CD8-positive, alpha-beta memory T cell (primary cell): ENCODE results near the gene METTL26. TPM values are rescaled to one million over a fixed set of nuclear protein-coding genes. Genes with fewer than 3 reads are reported as not detected.
A peak's percentile ranks its signal among the peaks of the same experiment; 100 is the strongest.

ENCODE experiments used
- CTCF ChIA-PET: fragments of 350-600 bp; sonication (Branson Sonifier 250); formaldehyde crosslinking; loops from one replicate; lab custom pipeline; 2021; ENCODE audit warnings: antibody characterized with exemption; lab: Charles Lee
- POLR2A ChIA-PET: fragments of 350-600 bp; sonication (Branson Sonifier 250); formaldehyde crosslinking; loops from one replicate; lab custom pipeline; 2021; ENCODE audit warnings: antibody characterized with exemption; lab: Charles Lee
- DNase-seq, 5 donors: peaks; one replicate each; pipeline versions ENCODE4 v3.0.0 to v3.0.0-alpha.2; 2020 to 2022; ENCODE audit warnings: mixed read lengths in 1 of 5
- H3K27ac ChIP-seq: one replicate; pipeline ENCODE4 v1.7.0; 2013; ENCODE audit warnings: low read depth, mild to moderate bottlenecking, low read length, moderate library complexity
- H3K27me3 ChIP-seq: 2 replicates; pipeline ENCODE4 v1.7.0; 2013; ENCODE audit warnings: low read length, mild to moderate bottlenecking; ENCODE audit not compliant: insufficient read depth, poor library complexity, severe bottlenecking
- H3K36me3 ChIP-seq: 2 replicates; pipeline ENCODE4 v1.7.0; 2013; ENCODE audit warnings: mild to moderate bottlenecking, low read length, moderate library complexity; ENCODE audit not compliant: insufficient read depth
- H3K4me1 ChIP-seq: 2 replicates; pipeline ENCODE4 v1.7.0; 2013; ENCODE audit warnings: mild to moderate bottlenecking, low read length, moderate library complexity; ENCODE audit not compliant: insufficient read depth
- H3K4me3 ChIP-seq: 2 replicates; pipeline ENCODE4 v1.7.0; 2013; ENCODE audit warnings: mild to moderate bottlenecking, low read length
- H3K9me3 ChIP-seq: 2 replicates; pipeline ENCODE4 v1.7.0; 2013; ENCODE audit warnings: mild to moderate bottlenecking, low read length
- H3K27ac Mint-ChIP-seq, 8 donors: one replicate each; pipeline ENCODE4 v1.8.0; 2020 to 2021; ENCODE audit warnings: mixed read lengths in 8 of 8, mild to moderate bottlenecking in 6 of 8, inconsistent platforms in 3 of 8, moderate library complexity in 3 of 8
- H3K27me3 Mint-ChIP-seq, 2 donors: one replicate each; pipeline ENCODE4 v1.8.0; 2020 to 2021; ENCODE audit warnings: mixed read lengths in 2 of 2, mild to moderate bottlenecking in 1 of 2, moderate library complexity in 1 of 2
- H3K36me3 Mint-ChIP-seq, 3 donors: one replicate each; pipeline ENCODE4 v1.8.0; 2020 to 2021; ENCODE audit warnings: mixed read lengths in 3 of 3, inconsistent platforms in 1 of 3, mild to moderate bottlenecking in 1 of 3
- H3K4me1 Mint-ChIP-seq, 3 donors: one replicate each; pipeline ENCODE4 v1.8.0; 2020 to 2021; ENCODE audit warnings: mixed read lengths in 3 of 3, inconsistent platforms in 1 of 3, mild to moderate bottlenecking in 1 of 3
- H3K4me3 Mint-ChIP-seq, 7 donors: one replicate each; pipeline ENCODE4 v1.8.0; 2020 to 2021; ENCODE audit warnings: mixed read lengths in 7 of 7, mild to moderate bottlenecking in 6 of 7, moderate library complexity in 4 of 7, inconsistent platforms in 2 of 7
- H3K9me3 Mint-ChIP-seq, 5 donors: one replicate each; pipeline ENCODE4 v1.8.0; 2020 to 2022; ENCODE audit warnings: mixed read lengths in 5 of 5, mild to moderate bottlenecking in 3 of 5, moderate library complexity in 2 of 5, inconsistent platforms in 1 of 5
- polyA plus RNA-seq: library from polyadenylated mRNA; unstranded; fragments of 300-500 nt; fragmentation: Illumina TruSeq; gene quantifications from one replicate; pipeline ENCODE4 v1.2.3, GENCODE V29; 2021
- total RNA-seq, 2 experiments: library from RNA; stranded (reverse); gene quantifications; one replicate each; pipeline ENCODE4 v1.2.3, GENCODE V29; 2021

Gene METTL26
- total and polyA plus RNA-seq, 3 experiments from 2014 or later: 97.4 to 129 (median 129) TPM

DNA sequence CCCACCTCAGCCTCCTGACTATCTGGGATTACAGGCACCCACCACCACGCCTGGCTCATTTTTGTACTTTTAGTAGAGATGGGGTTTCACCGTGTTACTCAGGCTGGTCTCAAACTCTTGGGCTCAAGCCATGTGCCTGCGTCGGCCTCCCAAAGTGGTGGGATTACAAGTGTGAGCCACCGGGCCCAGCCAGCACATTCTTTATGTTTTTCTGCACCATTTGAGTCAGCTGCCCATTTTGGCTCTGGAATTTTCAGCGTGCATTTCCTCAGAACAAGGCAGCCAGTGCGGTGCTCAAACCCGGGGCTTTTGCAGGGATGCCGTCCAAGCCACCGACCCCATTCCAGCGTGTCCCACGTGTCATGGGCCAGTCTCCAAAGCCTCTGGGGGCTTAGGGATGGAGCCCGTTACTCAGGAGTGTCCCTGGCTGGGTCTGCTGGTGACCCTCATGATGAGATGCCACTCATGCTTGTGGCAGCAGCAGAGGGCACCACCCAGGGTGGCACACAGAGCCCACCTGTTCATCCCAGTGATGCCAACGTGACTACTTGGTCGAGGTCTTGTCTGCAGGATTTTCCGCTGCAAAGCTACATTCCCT lies 50.0 kb downstream of the METTL26 start:
- peaks cover 0 to 4% of the 10 kb centered on the region in 2 donors for H3K27me3 Mint-ChIP-seq
- peaks cover 0 to 8% (median 0%) of the 10 kb centered on the region in 3 donors for H3K36me3 Mint-ChIP-seq
- H3K9me3 Mint-ChIP-seq: no peaks in the 10 kb centered on the region
- DNase-seq: no peak
- peaks cover 8 to 25% (median 13%) of the 10 kb centered on the region in 3 donors for H3K4me1 Mint-ChIP-seq
- Histone ChIP-seq H3K27ac (no peak overlapping the region), H3K36me3 (no peaks in the 10 kb centered on the region), H3K4me1 (peaks cover 24% of the 10 kb centered on the region), H3K9me3 (no peaks in the 10 kb centered on the region), H3K27me3 (no peaks in the 10 kb centered on the region), H3K4me3 (no peak overlapping the region)
- peak overlapping the region in 1 of 8 donors; percentile 45 for H3K27ac Mint-ChIP-seq
- peak overlapping the region in 1 of 7 donors; percentile 54 for H3K4me3 Mint-ChIP-seq
- CTCF ChIA-PET: interaction anchor here (0.5 kb wide), 1 partner anchor 9 kb away, joined by 4 read pairs; no protein-coding TSS in a partner anchor
- POLR2A ChIA-PET: no interaction called here

DNA sequence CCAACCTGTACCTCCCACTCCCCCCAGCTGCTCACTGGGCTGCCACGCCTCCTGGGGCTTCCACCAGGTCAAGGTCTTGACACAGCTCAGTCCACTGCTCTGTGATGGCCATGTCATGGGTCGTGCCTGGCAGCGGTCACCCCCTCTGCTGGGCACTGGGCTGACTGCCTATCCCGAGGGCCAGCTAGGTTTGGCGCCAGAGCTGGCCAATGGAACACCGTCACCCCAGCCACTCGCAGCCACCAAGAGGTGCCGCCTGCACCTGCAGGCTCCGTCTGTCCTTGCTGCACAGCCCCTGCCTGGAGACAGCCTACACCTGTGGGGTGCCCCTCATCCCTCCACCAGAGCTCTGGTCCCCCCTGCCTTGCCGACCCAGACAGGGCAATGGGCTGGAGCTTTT lies 50.8 kb downstream of the METTL26 start:
- Histone ChIP-seq H3K4me3 (no peak overlapping the region), H3K36me3 (no peaks in the 10 kb centered on the region), H3K9me3 (no peaks in the 10 kb centered on the region), H3K4me1 (peaks cover 17% of the 10 kb centered on the region), H3K27ac (no peak overlapping the region), H3K27me3 (no peaks in the 10 kb centered on the region)
- H3K4me1 Mint-ChIP-seq: peaks cover 0 to 17% (median 7%) of the 10 kb centered on the region in 3 donors
- DNase-seq: no peak
- H3K36me3 Mint-ChIP-seq: peaks cover 0 to 8% (median 0%) of the 10 kb centered on the region in 3 donors
- CTCF ChIA-PET: interaction anchor here (0.5 kb wide), 1 partner anchor 8 kb away, joined by 4 read pairs; no protein-coding TSS in a partner anchor
- POLR2A ChIA-PET: no interaction called here
- H3K27ac Mint-ChIP-seq: peak overlapping the region in 1 of 8 donors; percentile 45
- H3K9me3 Mint-ChIP-seq: no peaks in the 10 kb centered on the region
- H3K27me3 Mint-ChIP-seq: peaks cover 0 to 4% of the 10 kb centered on the region in 2 donors
- H3K4me3 Mint-ChIP-seq: peak overlapping the region in 1 of 7 donors; percentile 54

Other genes starting within 250 kb of the METTL26 start
- gene NME4, start 239.1 kb downstream of the METTL26 start, total RNA-seq: 10 to 100 TPM; 14.1 to 15.4 TPM
- 49.9 TPM for gene NME4, start 239.1 kb downstream of the METTL26 start, polyA plus RNA-seq
- 1 to 10 TPM; 6.8 to 7.9 TPM for gene DECR2, start 234.4 kb downstream of the METTL26 start, total RNA-seq
- 3.9 TPM for gene DECR2, start 234.4 kb downstream of the METTL26 start, polyA plus RNA-seq
- gene RAB11FIP3, start 210.7 kb downstream of the METTL26 start, total RNA-seq: 10 to 100 TPM; 30.0 to 32.8 TPM
- 4.4 TPM for gene RAB11FIP3, start 210.7 kb downstream of the METTL26 start, polyA plus RNA-seq
- 10 to 100 TPM; 91.9 to 98.6 TPM for gene CAPN15, start 108.6 kb downstream of the METTL26 start, total RNA-seq
- 15.5 TPM for gene CAPN15, start 108.6 kb downstream of the METTL26 start, polyA plus RNA-seq
- gene PRR35, start 75.9 kb downstream of the METTL26 start, total RNA-seq: not detected
- not detected for gene PRR35, start 75.9 kb downstream of the METTL26 start, polyA plus RNA-seq
- under 1 TPM; 0.55 to 0.59 TPM for gene NHLRC4, start 69.3 kb downstream of the METTL26 start, total RNA-seq
- gene NHLRC4, start 69.3 kb downstream of the METTL26 start, polyA plus RNA-seq: 1.6 TPM
- 10 to 100 TPM; 47.4 to 50.1 TPM for gene PIGQ, start 66.3 kb downstream of the METTL26 start, total RNA-seq
- 14.0 TPM for gene PIGQ, start 66.3 kb downstream of the METTL26 start, polyA plus RNA-seq
- gene RAB40C, start 46.2 kb downstream of the METTL26 start, total RNA-seq: 10 to 100 TPM; 12.3 to 13.3 TPM
- 22.8 TPM for gene RAB40C, start 46.2 kb downstream of the METTL26 start, polyA plus RNA-seq
- gene WFIKKN1, start 5.3 kb downstream of the METTL26 start, total RNA-seq: under 1 TPM; 0.11 to 0.22 TPM
- 0.09 TPM for gene WFIKKN1, start 5.3 kb downstream of the METTL26 start, polyA plus RNA-seq
- 10 to 100 TPM; 59.3 to 64.8 TPM for gene MCRIP2, start 5.5 kb upstream of the METTL26 start, total RNA-seq
- 24.9 TPM for gene MCRIP2, start 5.5 kb upstream of the METTL26 start, polyA plus RNA-seq
- gene WDR90, start 13.1 kb upstream of the METTL26 start, total RNA-seq: 10 to 100 TPM; 69.6 to 78.4 TPM
- 1.4 TPM for gene WDR90, start 13.1 kb upstream of the METTL26 start, polyA plus RNA-seq
- 100 to 1,000 TPM; 140 to 151 TPM for gene RHOT2, start 31.8 kb upstream of the METTL26 start, total RNA-seq
- 49.6 TPM for gene RHOT2, start 31.8 kb upstream of the METTL26 start, polyA plus RNA-seq
- under 1 TPM; 0.33 to 0.44 TPM for gene RHBDL1, start 39.4 kb upstream of the METTL26 start, total RNA-seq
- 0.29 TPM for gene RHBDL1, start 39.4 kb upstream of the METTL26 start, polyA plus RNA-seq
- 100 to 1,000 TPM; 111 to 124 TPM for gene STUB1, start 44.1 kb upstream of the METTL26 start, total RNA-seq
- 161 TPM for gene STUB1, start 44.1 kb upstream of the METTL26 start, polyA plus RNA-seq
- 10 to 100 TPM; 53.0 to 55.9 TPM for gene JMJD8, start 48.0 kb upstream of the METTL26 start, total RNA-seq
- 56.6 TPM for gene JMJD8, start 48.0 kb upstream of the METTL26 start, polyA plus RNA-seq
- 10 to 100 TPM; 23.9 to 25.2 TPM for gene WDR24, start 54.1 kb upstream of the METTL26 start, total RNA-seq
- gene WDR24, start 54.1 kb upstream of the METTL26 start, polyA plus RNA-seq: 15.4 TPM
- gene FBXL16, start 69.5 kb upstream of the METTL26 start, total RNA-seq: 10 to 100 TPM in 1 of 2 experiments, 1 to 10 TPM in 1; 7.6 to 11.1 TPM
- gene FBXL16, start 69.5 kb upstream of the METTL26 start, polyA plus RNA-seq: 16.9 TPM
- gene METRN, start 78.8 kb upstream of the METTL26 start, total RNA-seq: 10 to 100 TPM; 34.8 to 38.2 TPM
- 50.3 TPM for gene METRN, start 78.8 kb upstream of the METTL26 start, polyA plus RNA-seq
- 10 to 100 TPM; 64.2 to 72.0 TPM for gene ANTKMT, start 84.8 kb upstream of the METTL26 start, total RNA-seq
- gene ANTKMT, start 84.8 kb upstream of the METTL26 start, polyA plus RNA-seq: 127 TPM
- 1 to 10 TPM; 9.8 to 9.9 TPM for gene CCDC78, start 90.1 kb upstream of the METTL26 start, total RNA-seq
- 0.53 TPM for gene CCDC78, start 90.1 kb upstream of the METTL26 start, polyA plus RNA-seq
- 10 to 100 TPM; 31.5 to 35.6 TPM for gene HAGHL, start 90.8 kb upstream of the METTL26 start, total RNA-seq
- gene HAGHL, start 90.8 kb upstream of the METTL26 start, polyA plus RNA-seq: 10.7 TPM
- 10 to 100 TPM; 34.8 to 37.9 TPM for gene CIAO3, start 104.7 kb upstream of the METTL26 start, total RNA-seq
- 23.1 TPM for gene CIAO3, start 104.7 kb upstream of the METTL26 start, polyA plus RNA-seq
- not detected for gene MSLN, start 124.4 kb upstream of the METTL26 start, total RNA-seq
- gene MSLN, start 124.4 kb upstream of the METTL26 start, polyA plus RNA-seq: not detected
- 10 to 100 TPM; 40.2 to 44.5 TPM for gene RPUSD1, start 152.1 kb upstream of the METTL26 start, total RNA-seq
- 34.2 TPM for gene RPUSD1, start 152.1 kb upstream of the METTL26 start, polyA plus RNA-seq
- 100 to 1,000 TPM; 121 to 122 TPM for gene CHTF18, start 152.3 kb upstream of the METTL26 start, total RNA-seq
- 3.7 TPM for gene CHTF18, start 152.3 kb upstream of the METTL26 start, polyA plus RNA-seq
- not detected for gene GNG13, start 164.4 kb upstream of the METTL26 start, total RNA-seq
- gene GNG13, start 164.4 kb upstream of the METTL26 start, polyA plus RNA-seq: not detected